GM21423 (cell line): Measurements from ENCODE around the gene BRSK1.

Source experiments
- ATAC-seq: cut with Tn5 transposase; IDR thresholded peaks from one replicate; pipeline ENCODE4 v1.9.1; 2021; ENCODE audit warnings: mild to moderate bottlenecking, moderate library complexity; ENCODE audit not compliant: unreplicated experiment

Gene BRSK1

DNA sequence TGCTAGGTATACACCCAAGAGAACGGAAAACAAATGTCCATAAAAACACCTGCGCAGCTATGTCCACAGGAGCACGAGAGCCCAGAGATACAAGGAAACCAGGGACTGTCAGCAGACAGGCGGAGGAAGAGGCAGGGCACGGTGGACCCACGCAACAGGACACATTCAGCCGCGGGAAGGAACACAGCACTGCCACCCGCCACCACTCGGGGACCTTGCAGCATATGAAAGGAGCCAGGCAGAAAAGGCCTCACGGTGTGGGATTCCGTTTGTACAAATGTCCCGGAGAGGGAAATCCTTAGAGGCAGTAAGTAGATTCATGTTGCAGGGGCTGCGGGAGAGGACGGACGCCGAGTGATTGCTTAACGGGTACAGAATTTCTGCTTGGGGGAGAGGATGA, 11.7 kb upstream of the BRSK1 start:
- ATAC-seq: no peak

DNA sequence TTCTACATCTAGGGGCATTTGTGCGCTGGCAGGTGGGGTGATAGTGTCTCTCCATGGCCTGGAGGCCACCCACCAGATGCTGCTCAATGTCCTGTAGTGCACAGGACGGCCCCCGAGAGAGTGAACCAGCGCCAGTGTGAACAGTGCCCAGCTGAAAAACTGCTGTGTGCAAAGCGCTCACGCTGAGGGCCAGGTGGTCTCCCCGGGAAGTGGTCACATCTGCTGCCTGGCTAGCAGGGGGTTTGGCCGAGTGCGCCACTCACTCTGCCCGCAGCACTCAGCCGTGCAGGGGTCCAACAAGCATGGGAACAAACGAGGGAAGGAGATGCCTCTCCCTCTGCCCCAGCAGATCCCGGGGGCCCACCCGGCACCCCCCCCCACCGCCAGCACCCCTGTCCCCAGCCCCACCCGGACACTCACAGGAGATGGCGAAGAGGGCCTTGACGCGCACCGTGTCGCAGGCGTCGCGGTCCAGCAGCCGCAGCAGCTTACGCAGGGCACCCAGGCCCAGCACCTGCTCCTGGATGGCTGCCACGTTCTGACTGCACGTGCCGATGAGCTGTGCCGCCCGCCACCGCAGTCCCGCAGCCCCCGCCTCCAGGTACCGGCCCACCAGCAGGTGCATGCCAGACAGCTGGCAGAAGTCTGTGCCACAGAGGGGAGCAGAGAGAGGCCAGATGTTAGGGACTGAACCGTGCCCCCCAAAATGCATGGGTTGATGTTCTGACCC, 9.7 kb upstream of the BRSK1 start:
- ATAC-seq: no peak

DNA sequence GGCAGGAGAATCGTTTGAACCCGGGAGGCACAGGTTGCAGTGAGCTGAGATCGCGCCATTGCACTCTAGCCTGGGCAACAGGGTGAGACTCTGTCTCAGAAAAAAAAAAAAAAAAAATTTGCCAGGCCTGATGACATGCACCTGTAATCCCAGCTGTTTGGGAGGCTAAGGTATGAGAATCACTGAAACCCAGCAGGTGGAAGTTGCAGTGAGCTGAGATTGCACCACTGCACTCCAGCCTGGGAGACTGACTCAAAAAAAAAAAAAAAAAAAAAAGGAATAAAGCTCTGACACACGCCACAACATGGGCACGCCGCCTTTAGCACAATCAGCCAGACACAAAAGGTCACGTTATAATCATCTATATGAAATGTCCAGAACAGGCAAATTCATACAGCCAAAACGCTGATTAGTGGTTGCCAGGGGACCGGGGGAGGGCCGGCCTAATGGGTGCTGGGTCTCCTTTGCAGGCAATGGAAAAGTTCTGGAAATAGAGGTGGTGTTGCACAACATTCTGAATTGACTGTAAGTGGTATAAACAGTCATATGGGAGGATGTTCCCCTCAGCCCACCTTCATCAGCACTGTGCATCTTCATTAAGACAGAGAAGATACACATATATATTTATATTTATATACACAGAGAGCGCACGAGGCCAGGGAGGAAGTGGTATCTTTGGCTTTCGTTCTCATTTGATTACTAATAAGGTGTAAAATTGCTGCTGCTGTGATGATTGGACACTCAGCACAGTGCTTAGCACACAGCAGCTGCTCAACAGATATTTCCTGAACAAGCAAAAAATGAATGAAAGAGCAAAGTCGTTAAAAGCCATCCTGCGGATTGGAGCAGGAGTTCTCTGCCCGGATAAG, 7.7 kb upstream of the BRSK1 start:
- ATAC-seq: peak; percentile 37

DNA sequence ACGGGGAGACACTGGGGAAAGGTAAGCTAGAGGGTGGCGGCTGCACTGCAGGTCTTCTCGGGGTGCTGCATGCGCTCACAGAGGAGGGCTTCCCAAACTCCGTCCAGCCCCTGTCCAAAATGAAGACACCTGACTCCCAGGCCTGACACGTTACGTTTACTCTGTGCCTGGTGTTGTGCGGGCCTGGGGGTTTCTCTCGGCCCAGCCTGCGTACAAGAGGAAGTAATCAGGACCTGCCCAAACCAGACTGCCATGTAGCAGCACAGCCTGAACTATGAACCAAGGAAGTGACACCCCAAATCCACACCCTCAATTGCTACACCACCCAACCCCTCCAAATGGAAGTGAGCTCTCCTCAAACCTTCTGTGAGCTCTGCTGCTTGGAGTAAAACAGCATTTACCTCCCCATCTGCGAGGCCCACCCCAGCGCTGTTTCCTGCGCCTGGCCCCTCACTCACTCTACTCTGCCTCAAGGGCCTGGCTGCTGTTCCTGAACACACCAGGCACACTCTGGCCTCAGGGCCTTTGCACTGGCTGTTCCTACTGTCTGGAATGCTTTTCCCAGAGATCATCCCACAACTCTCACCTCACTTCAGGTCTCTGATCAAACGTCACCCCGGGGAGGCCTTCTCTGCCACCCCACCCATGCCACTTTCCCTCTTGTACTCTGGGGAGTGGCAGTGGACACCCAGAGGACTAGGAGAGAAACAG, 6.9 kb upstream of the BRSK1 start:
- no peak for ATAC-seq

DNA sequence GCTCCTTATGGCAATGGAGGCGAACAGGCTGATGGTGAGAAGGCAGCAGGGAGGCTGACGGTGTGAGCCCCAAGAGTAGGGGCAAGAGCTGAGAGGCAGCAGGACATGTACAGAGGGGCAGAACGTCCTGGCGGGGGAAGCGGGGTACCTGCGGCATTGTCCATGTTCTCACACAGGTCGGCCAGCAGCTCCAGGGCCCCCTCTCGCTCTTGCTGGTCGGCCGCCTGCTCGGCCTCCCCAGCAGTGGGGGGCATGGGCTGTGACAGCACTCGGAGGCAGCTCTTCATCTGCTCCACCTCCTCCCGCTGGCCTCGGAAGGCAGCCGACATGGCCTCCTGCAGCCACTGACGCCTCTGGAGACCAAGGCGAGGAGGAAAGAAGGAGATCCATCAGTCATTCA, 6.3 kb upstream of the BRSK1 start:
- no peak for ATAC-seq

DNA sequence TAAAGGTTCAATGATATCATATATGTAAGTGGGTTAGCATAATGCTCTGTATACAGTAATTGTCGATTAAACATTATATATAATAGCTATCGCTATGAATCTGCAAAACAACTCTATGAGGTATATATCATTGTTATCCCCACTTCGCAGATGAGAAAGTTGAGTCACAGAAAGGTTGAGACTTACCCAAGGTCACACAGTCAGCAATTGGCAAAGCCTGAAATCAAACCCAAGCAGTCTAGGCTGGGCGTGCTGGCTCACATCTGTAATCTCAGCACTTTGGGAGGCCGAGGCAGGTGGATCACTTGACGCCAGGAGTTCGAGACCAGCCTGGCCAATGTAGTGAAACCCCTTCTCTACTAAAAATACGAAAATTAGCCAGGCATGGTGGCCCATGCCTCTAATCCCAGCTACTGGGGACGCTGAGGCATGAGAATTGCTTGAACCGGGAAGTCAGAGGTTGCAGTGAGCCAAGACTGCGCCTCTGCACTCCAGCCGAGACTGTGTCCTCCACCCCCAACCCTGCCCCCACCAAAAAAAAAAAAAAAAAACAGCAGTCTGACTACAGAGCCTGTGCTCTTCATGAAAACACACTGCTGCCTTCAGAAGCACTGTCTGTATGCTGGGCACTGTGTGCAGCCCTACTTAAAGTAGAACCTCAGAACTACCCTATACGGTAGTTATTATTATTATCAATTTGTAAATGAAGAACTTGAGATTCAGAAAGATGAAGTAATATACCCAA, 5.2 kb upstream of the BRSK1 start:
- no peak for ATAC-seq

DNA sequence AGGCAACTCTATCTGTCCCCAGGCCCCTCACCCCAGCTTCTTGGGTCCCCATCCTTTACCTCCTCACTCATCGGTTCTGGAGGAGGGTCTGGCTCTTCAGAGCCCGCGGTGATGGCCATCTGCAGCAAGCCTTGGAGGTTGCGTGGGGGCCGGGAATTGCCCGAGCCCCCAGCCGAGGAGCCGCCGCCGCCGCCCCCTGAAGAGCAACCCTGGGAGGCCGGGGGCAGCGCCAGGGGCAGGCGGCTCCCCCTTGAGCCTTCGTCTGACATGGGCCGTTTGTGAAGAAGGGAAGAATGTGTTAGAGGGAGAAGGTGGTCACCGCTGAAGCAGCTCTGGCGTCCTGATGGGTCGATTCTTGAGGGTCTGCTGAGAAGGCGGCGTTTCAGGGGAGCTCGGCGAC, 4.5 kb upstream of the BRSK1 start:
- ATAC-seq: no peak

DNA sequence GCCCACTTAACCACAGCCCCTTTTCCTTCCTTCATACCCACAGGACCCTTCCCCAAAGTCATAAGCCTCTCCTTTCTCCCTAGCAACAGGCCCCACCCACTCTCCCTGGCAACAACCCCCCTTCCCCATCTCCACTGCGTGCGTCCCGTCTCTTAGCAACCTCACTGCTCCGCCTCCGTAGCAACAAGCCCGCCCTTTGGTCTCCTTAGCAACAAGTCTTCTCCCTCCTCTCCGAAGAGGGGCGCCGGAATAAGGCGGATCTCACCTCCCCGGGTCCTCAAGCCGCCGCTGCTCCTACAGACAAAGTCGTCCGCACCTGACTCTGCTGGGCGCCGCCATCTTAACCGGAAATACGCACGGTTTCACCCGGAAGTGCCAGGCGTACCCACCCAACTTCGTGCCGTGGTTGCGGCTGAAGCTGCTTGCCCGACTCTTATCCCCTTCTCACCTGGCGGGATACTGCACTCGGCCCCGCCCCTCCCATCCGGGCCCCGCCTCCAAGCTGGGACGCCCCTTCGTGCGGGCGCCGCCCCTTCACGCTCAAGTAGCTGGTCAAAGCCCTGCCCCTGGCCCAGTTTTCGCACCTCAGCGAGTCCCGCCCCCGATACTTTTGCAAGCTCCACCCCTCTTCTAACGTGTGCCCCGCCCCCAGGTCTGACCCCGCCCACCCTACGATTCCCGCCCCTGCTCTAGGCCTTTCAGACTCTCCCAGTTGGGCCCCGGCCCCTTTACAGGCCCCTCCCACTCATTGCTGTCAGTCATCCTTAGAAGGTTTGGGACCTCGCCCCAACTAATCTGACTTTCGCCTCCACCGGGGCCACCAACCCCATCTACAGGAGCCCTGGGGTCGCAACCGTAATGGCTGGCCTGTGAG, 3.8 kb upstream of the BRSK1 start, which contains the start of gene HSPBP1:
Gene HSPBP1, minus strand, starts transcription at position 341 of the 874 bp plus-strand sequence. CDS start 502 bp downstream, outside the sequence.
- peak; percentile 60 for ATAC-seq

DNA sequence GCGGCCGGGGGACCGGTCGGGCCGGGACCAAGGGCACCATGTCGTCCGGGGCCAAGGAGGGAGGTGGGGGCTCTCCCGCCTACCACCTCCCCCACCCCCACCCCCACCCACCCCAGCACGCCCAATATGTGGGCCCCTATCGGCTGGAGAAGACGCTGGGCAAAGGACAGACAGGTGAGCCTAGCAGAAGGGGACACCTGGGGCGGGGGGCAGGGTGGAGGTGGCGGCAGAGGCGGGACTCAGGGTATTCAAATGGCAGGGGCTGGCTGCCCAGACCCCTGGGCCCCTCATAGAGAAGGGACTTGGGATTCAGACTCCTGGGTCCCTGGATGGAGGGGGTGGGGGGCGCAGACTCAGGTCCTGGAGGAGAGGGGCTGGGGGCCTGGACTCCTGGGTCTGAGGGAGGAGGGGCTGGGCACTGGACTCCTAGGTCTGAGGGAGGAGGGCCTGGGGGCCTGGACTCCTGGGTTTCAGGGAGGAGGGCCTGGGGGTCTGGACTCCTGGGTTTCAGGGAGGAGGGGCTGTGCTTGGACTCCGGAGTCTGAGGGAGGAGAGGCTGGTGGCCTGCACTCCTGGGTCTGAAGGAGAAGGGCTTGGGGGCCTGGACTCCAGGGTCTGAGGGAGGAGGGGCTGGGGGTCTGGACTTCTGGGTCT, 735 bp downstream of the BRSK1 start:
- no peak for ATAC-seq

DNA sequence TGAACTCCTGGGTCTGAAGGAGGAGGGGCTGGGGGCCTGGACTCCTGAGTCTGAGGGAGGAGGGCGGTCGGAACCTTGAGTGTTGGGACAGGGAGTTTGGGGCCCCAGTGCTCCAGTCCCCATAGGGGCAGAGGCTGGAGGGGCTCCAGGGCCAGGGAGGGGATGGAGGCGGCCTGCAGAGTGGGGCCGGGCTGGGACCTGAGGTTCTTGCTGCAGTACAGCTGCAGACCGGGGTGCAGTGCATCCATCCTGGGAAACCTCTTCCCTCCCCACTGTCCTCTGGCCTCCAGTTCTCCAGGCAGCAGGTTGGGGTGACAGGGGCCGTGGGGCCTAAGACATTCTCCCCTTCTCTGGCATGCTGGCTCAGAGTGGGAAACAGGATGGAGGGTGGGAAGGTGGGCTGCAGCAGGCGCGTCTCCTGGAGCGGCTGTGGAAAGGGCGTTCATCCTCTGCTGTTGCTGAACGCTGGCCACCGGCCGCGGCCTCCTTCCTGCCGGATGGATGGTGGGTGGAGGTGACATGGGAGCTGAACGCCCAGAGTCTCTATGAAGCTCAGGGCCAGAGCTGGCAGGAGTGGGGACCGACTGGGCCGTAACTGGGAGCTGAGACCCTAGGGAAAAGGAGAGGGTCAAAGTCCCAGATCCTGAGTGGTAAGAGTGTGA, 1.6 kb downstream of the BRSK1 start:
- ATAC-seq: no peak

DNA sequence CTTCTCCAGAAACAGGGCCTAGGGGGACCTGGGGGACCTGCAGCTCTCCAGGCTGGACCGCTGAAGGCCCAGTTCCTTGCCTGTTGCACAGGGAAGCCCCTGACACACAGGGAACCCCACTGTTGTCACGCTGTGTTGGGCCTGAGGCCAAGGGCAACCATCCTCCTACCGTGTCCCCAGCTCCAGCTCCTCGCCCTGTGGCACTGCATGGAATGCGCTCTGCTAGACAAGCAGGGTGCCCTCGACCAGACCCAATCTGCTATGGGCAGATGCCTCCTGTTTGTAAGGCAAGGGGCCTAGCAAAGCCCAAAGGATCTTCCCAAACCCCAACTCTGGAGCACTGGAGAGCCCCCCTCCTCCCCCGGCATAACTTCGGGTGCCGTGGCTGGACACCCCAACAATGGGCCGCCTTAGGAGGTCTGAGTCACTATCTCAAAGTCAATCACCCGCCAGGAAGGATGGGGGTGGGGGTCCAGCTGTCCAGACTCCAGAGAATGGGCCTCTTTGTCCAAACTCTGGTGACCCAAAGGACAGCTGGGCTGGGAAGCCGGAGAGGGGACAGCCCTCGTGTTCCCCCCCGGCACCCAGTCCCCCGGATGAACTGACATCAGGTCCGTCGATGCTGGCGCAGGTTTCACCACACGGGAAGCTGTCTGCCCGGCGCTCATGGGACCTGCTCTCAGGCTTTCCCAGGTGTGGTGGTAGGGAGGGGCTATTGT, 3.7 kb downstream of the BRSK1 start:
- ATAC-seq: no peak

DNA sequence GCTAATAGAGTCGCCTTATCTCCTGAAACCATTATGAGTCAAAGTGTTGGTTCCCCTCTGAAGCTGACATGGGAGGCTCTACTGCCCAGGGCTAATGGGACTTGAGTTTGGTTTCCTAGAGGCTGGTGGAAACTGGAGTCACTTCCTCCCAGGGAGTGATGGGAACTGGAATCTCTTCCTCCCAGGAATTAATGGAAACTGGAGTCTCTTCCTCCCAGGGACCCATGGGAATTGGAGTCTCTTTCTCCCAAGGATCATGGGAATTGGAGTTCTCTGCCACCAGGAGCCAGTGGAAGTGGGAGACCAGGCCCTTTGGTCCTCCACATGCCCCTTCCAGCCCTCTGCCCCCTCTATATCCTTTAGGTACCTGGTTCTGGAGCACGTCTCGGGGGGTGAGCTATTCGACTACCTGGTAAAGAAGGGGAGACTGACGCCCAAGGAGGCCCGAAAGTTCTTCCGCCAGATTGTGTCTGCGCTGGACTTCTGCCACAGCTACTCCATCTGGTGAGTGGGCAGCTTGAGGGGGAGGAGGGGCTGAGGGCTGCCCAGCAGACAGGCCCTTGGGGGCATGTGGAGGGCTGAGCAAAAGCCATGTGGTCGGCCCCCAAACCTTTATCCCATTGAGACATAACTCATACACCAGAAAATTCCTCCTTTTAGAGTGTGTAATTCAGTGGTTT, 5.5 kb downstream of the BRSK1 start:
- no peak for ATAC-seq

DNA sequence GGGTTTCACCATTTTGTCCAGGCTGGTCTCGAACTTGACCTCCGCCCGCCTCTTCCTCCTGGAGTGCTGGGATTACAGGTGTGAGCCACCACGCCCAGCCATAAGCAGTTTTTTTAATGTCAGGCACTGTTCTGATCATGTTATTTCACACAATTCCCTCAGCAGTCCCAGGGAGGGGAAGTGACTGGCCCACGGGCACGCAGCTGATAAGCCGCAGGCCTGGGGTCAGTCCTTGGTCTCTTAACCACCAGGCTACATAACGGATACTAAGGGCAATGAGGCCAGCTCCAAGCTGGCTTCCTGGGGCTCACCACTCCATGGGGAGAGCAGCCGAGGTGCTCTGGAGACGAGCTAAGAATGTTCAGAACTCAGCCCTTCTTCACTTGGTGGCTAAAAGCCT, 13.5 kb downstream of the BRSK1 start:
- ATAC-seq: no peak

DNA sequence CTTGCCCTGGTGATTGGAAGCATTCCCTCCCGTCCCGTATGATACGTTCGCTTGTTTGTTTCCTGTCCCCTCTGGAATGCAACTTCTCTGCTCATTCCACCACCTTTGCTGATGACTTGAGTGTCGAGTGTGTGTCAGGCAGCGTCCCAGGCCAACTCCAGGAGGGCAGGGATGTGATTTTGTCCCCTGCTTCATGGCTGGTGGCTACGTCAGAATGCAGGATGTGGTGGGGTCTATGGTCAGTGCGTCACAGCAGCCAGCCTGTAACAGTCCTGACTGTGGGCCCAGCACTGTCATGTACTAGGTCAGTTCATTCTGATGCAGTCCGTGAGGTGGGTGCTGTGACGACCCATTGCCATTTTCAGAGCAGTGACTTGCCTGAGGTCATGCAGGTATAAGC, 16.2 kb downstream of the BRSK1 start:
- ATAC-seq: no peak

DNA sequence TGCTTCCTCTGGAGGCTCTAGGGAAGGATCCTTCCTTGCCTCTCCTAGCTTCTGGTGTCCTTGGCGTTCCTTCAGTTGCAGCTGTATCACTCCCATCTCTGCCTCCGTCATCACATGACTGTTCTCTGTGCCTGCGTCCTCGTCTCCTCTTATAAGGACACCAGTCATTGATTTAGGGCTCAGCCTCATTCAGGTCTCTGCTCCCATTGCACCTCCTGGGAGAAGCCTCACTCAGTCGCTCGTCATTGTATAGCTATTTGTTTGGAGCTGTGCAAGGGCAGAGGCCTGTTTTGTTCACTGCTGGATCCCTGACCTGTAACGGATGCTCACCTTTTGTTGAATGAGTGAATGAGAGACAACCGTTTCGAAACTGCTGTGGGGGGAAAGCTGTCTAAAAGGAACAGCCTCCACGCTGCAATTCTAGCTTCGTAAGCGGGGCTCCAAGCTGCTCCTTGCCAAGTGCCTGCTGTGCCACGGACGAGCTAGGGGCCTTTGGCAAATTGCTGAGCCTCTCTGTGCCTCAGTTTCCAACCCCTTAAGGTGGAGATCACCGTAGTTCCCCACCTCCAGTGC, 17.2 kb downstream of the BRSK1 start:
- ATAC-seq: no peak

DNA sequence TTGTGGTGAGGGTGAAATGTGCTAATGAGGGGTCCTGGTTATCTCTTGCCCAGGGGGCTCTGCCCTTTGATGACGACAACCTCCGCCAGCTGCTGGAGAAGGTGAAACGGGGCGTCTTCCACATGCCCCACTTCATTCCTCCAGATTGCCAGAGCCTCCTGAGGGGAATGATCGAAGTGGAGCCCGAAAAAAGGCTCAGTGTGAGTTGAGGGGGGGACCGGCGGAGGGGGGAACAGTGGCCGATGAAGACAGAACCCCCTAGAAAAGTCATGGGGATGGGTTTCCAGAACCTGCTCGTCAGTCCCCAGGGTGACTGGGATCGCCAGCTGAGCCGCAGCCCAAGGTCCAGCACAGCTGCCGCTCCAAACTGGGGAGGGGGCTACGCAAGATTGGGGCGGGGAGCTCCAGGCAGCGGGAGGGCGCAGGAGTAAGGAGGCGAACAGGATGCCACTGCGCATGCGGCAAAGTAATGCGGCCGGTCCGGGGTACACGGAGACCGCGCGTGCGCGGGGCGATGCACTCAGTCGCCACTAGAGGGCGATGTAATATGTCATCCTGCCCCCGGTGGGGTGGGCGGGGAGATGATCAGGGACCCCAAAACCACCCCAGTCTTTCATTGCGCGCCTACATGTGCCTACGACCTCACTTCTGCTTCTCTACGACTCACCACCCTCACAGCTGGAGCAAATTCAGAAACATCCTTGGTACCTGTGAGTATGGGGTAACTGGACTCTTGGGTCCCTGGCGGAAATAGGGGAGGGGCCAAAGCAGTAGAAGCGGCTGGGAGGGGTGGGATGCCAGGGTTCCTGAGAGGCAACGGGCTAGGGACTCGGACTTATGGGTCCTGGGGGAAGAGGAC, 17.9 kb downstream of the BRSK1 start:
- peak; percentile 57 for ATAC-seq
